Measurements from ENCODE around the gene DENND4A.
"Not testable (repeated sequence)": the region's sequence is repeated elsewhere in the genome, so short reads cannot be mapped to it uniquely, and the experiment has no call there.

The DENND4A gene

DNA sequence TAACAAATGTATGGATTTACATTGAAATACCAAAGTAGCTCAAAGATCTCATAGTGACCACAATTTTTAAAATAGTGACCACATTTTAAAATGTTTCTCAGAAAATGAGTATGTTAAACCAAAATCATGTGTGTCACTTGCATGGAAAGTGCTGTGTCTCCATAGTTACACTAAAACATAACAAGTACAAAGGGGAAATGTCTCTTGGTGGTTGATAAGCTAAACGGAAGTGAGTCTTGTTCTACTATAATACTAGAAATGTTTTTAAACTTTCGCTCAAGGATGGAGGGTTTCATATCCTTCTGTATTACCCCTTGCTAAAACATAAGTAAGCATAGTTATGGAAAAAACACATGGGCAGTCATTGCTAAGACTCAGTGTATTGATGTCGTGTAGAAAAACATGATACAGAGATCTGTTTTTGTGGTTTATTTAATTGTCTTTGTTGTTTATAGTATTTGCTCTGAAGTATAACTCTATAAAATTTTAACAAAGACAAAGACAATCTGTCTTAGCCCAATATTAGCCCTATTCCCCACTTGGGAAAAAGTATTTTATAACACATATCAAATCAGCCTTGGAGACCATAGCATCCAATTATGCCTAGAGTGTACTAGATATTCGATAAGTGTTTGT, 27.0 kb upstream of the DENND4A start:
- no peak for DNase-seq (ENCODE audit: low read depth, low spot score)

DNA sequence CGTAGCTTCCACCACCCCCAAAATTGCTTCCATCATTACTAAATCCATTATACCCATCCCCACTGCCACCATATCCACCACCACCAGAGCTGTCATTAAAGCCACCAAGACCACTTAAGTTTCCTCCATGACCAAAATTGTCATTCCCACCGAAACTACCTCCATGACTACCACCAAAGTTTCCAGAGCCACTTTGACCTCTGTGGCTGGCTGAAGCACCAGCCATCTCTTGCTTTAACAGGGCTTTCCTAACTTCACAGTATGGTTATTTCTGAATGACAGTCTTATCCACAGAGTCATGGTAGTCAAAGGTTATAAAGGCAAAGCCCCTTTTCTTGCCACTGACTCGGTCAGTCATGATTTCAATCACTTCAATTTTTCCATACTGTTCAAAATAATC, 24.3 kb upstream of the DENND4A start:
- no peak for DNase-seq (ENCODE audit: low read depth, low spot score)

DNA sequence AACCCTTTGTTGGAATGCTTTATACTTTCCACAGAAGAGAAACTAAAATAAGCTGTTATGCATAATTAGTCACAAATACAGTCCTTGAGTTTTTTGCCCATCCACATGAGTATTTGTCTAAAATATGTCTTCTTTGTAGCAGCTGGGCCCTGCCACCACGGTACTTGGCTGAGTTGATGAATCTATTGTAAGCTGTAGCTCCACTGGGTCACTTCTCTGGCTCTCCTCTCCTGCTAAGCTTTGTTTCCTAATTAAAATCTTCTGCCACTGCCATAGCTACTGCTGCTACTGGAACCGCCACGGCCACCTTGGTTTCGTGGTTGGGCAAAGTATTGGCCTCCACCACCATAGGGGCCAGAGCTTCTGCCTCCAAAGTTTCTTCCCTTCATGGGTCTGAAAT, 23.9 kb upstream of the DENND4A start:
- not testable (repeated sequence) for DNase-seq (ENCODE audit: low read depth, low spot score)

DNA sequence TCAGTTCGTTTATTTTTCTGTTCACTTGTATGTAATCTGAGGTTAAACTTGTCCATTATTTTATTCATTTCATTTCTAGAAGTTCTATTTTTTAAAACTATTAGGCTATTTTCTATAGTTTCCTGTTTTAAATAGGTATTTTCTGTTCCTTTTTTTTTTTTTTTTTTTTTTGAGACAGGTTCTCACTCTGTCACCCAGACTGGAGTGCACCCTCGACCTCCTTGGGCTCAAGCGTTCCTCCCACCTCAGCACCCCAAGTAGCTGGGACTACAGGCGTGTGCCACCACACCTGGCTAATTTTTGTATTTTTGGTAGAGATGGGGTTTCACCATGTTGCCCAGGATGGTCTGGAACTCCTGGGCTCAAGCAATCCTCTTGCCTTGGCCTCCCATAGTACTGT, 22.2 kb upstream of the DENND4A start:
- DNase-seq (ENCODE audit: low read depth, low spot score) = not testable (repeated sequence)

DNA sequence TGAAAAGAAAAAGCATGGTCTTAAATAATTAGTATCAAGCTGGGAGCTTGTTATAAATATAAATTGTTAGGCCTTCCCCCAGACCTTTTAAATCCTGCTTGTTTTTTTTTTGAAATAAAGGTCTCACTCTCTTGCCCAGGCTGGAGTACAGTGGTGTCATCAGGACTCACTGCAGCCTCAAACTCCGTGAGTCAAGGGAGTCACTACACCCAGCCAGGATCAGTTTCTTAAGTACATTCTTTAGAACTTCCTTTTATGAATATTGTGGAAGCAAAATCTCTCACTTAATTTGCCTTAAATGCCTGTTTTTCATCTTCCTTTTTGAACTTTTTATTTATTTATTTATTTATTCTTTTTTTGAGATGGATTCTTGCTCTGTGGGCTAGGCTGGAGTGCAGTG, 20.8 kb upstream of the DENND4A start:
- DNase-seq (ENCODE audit: low read depth, low spot score) = no peak

DNA sequence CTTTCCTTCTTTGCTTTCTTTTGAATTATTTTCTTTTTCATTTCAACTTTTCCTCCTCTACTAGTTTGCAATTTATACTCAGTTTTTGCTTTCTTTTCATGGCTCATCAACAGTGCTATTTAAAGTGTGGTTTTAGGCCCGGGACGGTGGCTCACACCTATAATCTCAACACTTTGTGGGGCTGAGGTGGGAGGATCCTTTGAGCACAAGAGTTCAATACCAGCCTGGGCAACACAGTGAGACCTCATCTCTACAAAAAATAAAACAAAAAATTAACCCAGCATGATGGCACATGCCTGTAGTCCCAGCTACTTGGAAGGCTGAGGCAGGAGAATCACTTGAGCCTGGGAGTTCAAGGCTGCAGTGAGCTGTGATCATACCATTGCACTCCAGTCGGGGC, 20.4 kb upstream of the DENND4A start:
- DNase-seq (ENCODE audit: low read depth, low spot score) = no peak

DNA sequence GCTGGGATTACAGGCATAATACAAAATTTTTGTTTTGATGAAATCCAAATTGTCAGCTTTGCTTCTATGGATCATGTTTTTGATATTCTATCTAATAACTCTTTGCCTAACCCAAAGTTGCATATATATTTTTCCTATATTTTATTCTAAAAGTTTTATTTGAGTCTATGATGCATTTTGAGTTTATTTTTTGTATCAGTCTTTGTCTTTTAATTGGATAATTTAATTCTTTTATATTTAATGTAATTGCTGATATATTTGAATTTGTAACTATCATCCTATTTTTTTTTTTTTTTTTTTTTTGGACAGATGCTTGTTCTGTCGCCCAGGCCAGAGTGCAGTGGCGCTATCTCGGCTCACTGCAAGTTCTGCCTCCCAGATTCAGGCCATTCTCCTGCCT, 19.7 kb upstream of the DENND4A start:
- no peak for DNase-seq (ENCODE audit: low read depth, low spot score)

DNA sequence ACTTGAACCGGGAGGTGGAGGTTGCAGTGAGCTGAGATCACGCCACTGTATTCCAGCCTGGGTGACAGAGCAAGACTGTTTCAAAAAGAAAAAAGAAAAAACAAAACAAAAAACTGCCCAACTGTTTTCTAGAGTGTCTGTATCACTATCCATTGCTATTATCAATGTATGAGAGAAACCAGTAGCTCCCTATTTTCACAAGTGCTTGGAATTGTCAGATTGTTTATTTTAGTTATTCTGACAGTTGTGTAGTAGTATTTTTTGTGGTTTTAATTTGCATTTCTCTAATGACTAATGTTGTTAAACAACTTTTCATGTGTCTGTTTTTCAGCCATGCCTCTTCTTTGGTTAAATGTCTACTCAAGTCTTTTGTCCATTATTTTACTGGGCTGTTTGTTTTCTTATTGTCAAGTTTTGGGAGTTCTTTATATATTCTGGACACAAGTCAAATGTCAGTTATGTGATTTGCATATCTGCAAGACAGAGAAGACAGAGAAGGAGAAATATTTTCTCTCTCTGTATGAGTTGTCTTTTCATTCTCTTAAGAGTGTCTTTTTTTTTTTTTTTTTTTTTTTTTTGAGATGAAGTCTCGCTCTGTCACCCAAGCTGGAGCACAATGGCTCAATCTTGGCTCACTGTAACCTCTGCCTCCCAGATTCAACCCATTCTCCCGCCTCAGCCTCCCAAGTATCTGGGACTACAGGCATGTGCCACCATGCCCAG, 19.1 kb upstream of the DENND4A start:
- not testable (repeated sequence) for DNase-seq (ENCODE audit: low read depth, low spot score)

DNA sequence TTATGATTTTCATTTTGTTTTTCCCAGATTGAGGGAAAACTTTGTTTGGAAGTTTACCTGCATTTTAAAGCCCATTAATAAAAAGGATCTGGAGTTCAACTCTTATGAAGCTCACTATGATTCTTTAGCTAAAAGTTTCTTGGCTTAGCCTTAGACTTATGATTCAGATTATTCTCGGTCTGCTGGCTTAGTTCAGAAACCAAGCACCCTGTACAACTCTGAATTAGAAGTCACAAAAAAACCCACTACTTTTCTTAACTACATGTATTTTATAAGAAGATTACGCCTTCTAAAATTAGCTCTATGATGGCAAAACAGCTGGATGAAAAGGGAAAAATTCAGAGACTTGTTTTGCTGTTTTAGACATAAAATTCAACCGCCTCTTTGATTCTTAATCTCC, 14.3 kb upstream of the DENND4A start:
- DNase-seq (ENCODE audit: low read depth, low spot score) = no peak

DNA sequence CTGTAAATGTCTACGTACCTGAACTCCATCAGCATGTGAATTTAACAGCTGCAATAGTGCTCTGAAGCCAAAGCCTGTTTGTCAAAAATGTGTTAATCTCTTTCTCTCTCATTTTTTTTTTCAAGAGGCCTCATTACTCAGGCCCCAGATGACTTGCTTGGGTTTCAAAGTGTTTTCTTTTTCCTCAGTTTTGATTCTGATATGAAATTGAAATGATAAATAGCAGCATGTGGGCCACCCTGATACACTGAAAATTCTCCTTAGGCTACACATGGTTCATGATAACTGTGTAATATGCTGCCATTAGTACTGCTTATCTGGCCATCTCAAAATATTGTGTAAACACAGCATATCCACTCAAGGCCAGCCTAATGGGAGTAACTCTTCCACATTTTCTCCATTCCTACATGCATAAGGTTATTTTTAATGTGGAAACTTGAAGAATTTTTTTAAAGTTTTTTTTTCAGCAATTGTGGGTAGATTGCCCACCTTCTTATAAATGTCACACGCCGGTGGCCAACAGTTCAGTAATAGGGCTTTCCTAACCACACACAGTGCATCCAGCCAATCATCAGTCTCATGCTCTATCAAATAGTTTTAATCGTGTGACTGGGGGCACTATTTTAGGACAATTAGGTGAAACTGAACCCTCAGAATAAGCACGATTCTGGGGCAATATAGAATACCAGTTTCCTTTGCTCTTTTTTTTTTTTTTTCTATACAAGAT, 13.1 kb upstream of the DENND4A start:
- DNase-seq (ENCODE audit: low read depth, low spot score) = no peak

DNA sequence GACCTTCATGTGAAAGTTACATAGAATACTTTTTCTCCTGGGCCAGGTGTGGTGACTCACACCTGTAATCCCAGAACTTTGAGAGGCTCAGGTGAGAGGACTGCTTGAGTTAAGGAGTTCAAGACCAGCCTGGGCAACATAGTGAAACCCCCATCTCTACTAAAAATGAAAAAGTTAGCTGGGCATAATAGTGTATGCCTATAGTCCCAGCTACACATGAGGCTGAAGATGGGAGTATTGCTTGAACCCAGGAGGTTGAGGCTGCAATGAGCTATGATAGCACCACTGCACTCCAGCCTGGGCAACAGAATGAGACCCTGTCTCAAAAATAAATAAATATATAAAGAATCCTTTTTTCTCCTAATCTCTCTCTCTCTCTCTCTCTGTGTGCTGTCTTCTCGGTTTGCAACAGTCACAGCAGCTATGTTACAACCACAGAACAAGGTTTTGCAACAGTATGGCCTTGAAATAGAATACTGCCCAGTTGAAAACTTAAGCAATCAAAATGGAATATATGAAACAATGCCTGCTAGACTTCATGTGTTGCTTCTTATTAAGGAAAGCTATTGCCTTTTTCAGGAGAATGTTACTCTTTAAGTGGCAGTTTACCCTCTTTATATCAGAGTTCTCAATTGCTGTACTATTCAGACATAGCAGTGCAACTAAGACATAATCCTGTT, 12.3 kb upstream of the DENND4A start:
- DNase-seq (ENCODE audit: low read depth, low spot score) = no peak

DNA sequence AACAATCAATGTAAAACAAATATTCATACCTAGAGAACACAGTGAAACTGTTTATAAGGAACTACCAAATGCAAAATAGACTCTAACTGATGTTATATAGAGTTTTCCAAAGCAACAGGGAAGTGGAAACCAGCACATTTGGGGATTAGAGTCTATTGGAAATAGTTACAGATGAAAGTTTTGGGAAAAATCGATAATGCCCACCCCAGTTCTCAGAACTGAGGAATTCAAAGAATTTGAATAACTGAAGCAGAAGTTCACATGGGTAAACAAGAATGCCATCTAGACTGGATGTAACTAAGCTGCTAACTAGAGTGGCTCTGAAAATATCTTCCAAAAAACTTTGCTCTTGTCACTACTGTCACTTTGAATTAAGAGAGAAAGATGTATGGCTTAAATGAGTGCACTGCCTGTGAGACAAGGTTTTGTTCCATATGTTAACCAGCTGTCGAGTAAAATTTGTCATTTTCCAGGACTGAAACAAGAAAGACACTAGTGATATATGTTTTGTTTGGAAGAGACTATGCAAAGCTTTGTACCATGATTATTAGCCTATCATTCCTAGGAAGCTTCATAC, 9.2 kb upstream of the DENND4A start:
- DNase-seq (ENCODE audit: low read depth, low spot score) = no peak

DNA sequence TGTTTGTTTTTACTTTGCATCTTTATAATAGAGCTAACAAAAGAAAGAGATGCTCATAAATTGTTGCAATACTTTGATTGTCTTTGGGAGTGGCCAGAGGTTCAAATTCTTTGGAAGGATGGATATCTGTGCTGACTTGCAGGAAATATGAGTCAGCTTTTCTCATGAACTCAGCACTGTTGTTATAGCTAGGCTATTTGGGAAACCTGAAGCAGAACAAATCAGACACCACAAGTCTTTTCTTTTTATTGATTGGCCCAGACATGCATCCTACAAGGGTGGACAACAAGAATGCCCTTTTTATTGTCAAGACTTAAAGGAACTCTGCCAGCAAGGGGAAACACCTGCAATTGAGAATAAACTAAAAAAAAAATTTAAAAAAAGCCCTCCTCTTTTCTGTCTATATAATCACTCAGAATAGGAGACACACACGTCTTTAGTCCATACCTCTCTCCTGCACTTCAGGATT, 4.6 kb upstream of the DENND4A start:
- no peak for DNase-seq (ENCODE audit: low read depth, low spot score)

DNA sequence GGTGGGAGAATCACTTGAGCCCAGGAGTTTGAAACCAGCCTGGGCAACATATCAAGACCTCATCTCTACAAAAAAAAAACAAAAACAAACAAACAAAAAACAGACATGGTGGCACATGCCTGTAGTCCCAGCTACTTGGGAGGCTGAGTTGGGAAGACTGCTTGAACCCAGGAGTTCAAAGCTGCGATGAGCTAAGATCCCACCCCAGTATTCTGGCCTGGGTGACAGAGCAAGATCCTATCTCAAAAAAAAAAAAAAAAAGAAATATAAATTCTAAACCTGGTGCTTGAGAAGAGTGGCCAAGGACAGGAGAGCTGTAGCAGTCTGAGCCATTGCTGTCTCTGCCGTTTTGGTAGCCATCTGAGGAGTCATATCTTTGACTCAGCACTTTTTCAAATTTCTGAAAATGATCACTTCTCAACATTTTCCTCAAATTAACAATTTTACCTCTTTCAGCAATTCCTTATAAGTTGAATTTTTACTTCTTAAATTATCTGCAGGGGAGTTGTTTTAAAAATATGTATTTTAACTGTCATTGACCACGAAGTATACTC, 3.6 kb upstream of the DENND4A start:
- no peak for DNase-seq (ENCODE audit: low read depth, low spot score)

DNA sequence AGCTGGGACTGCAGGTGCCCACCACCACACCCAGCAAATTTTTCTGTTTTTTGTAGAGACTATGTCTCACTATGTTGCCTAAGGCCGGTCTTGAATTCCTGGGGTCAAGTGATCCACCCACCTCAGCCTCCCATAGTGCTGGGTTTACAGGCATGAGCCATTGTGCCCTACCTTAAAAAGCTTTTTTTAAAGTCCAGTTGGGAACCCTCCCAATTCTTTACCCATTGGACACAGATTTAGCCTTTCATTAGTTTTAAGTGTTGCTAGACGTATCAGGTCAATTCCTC, 1.7 kb upstream of the DENND4A start:
- DNase-seq (ENCODE audit: low read depth, low spot score) = no peak

DNA sequence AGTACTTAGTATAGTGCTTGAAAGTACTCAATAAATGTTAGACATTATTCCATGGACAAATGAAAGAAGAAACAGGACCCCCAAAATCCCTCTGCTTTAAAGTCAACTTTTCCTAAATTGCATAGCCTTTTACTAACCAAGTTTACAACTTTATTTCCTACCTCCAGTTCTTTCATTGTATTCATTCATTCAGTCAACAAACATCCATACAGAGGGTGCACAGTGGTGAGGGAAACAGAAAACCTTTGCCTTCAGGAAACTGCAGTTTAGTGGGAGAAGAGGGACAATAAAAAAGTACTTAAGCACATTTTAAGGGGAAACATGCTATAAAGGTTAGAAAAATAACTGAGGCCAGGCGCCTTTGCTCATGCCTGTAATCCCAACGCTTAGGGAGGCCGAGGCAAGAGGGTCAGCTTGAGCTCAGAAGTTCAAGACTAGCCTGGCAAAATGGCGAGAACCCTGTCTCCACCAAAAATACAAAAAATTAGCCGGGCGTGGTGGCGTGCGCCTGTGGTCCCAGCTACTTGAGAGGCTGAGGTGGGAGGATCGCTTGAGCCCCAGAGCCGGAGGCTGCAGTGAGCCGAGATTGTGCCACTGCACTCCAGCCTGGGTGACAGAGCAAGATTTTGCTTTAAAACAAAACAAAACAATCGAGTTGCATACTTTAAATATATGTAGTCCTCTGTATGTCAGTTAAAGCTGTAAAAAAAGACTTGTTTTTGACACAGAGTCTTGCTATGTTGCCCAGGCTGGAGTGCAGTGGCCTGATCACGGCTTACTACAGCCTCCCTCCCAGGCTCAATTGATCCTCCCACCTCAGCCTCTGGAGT, 1.1 kb upstream of the DENND4A start:
- no peak for DNase-seq (ENCODE audit: low read depth, low spot score)

DNA sequence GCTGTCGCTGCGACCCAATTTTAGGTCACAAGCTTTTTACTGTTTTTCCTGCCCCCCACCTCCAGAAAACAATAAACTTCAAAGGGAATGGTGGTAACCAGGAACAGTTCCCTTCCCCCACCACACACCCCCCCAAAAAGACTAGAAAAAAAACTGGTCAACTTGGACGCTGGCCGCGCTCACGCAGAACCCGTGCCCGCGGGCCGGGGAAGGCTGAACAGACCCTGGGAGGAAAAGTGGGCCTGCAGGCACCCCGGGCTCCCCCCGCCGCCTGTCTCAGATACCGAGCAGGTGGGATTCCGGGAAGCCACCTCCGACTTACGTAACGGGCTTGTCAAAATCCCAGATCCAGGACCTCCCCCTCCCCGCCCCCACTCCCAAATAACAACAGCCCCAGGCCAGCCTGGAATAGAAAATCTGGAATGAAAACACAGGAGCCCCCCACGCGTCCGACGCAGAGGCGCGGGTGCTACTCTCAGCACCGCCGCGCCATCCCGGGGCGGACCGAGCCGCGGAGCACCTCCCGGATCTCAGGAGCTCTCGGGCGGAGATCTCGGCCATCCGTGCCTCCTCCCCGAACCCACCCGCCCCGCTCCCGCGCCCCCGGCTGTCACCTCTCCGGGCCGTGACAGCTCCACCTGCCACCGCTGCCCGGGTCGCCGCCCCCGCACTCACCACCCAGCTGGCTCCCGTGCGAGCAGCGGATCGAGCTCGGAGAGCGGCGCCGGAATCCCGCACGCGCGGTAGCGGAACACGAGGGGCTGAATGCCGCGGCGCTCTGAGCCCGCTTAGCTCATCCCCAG, 557 bp downstream of the DENND4A start:
- no peak for DNase-seq (ENCODE audit: low read depth, low spot score)

DNA sequence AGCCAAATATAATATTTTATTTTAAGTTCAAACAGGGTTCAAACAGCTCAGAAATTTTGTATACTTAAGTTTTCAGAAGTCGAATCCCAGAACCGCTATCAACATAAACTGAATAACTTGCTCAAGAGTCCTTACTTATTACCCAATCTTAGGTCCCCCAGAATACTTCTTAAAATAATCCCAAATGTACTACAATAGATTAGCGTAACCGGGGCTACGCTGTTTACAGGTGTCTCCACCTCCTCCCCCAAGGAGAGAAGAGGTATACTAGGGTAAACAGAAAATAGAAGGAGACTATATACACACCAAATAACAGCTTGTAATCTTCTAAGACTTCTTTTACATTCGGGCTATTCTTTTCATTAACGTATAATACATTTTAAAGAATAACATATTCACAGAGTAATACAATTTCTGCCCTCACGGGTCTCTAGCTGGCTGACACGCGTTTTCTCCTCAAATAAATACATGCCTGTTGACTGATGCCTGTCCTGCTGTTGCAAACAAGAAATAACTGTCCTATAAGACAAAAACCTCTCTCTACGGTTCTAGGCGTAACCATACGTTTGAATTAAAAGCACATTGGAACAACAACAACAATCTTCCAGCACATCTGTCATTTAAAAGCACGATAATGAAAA, 1.3 kb downstream of the DENND4A start:
- no peak for DNase-seq (ENCODE audit: low read depth, low spot score)

DNA sequence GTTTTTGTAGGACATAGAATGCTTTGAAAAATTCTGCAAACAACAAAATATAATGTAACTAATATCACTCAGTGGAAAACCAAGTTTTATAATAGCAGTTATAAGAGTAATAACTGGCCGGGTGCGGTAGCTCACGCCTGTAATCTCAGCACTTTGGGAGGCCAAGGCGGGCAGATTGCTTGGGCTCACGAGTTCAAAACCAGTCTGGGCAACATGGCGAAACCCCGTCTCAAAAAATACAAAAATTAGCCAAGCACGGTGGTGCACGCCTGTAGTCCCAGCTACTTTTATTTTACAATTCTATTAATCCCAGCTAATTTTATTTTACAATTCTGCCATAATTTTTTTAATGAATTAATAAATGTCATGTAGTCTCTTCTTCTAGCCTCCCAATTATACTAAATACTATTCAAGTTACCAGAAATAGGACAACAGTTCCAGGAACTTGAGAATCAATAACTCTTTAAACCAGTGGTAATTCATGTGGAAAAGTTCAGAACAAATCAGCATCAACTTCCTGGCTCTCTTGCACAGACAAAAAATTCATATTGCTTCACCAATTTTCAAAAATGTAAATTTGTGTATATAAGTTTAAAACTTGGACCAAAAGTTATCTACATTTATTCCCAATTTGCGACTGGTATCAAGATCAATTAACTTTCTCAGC, 2.2 kb downstream of the DENND4A start:
- no peak for DNase-seq (ENCODE audit: low read depth, low spot score)
